H1 (cell line): ENCODE measurements around the gene TENT4A. TPM values are rescaled to one million over a fixed set of nuclear protein-coding genes. Genes with fewer than 3 reads are reported as not detected.

ENCODE experiments used
- RFX5 ChIP-seq: IDR thresholded peaks from 2 replicates; pipeline ENCODE4 v1.6.1; 2011; ENCODE audit warnings: low read depth, low read length, improper control_type of control experiment, borderline replicate concordance
- polyA plus RNA-seq, 7 experiments: library from polyadenylated mRNA; depleted of rRNA in 3 of 7; stranded (reverse) in 5 of 7; unstranded in 2 of 7; fragments of >200 nt in 5 of 7; fragments of 200-250 nt in 2 of 7; gene quantifications; 1 replicate in 5 of 7; 2 replicates in 1 of 7; 4 replicates in 1 of 7; pipeline versions ENCODE4 v1.2.1 to v1.2.3, GENCODE V29; 2011 to 2013; ENCODE audit warnings: missing spikeins in 2 of 7, mixed read lengths in 2 of 7
- total RNA-seq: library from RNA; stranded (reverse); fragmentation: NEBNext Ultra II Directional; extraction: Animal tissue kit (Norgen Biotek cat#: 25700); gene quantifications from 2 replicates; pipeline ENCODE4 v1.2.1, GENCODE V29; 2021
- TF ChIP-seq, protein P1 (sequence below): IDR thresholded peaks from 2 replicates; pipeline ENCODE4 v1.6.1; 2012; ENCODE audit warnings: inconsistent platforms

Gene TENT4A
- total and polyA plus RNA-seq, 2 of the 8 experiments (the other 6 are each of a cell fraction or from before 2014, with no cell fraction given), result 8.9 to 25.1 TPM

DNA sequence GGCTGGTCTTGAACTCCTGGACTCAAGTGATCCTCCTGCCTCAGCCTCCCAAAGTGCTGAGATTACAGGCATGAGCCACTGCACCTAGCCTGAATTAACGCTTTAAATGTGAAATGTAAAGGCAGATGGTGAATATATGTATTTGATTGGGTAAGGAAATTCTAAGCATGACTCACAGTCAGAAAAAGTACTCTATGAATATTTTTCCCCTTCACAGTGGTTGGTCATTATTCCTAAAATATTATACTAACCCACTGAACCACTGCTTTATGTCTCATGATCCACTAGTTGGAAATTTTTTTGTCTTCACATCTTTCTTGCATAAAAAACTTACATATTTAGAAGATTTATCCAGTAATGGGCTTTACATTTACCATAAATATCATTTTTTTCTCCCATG, 14.5 kb upstream of the TENT4A start (continued):
- TF ChIP-seq RFX5, result no peak
- TF ChIP-seq, protein P1, sequence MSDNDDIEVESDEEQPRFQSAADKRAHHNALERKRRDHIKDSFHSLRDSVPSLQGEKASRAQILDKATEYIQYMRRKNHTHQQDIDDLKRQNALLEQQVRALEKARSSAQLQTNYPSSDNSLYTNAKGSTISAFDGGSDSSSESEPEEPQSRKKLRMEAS, result no peak
